ENCODE measurements around the gene CRYBA4.
"Not testable (repeated sequence)": the region's sequence is repeated elsewhere in the genome, so short reads cannot be mapped to it uniquely, and the experiment has no call there.

Gene CRYBA4

DNA sequence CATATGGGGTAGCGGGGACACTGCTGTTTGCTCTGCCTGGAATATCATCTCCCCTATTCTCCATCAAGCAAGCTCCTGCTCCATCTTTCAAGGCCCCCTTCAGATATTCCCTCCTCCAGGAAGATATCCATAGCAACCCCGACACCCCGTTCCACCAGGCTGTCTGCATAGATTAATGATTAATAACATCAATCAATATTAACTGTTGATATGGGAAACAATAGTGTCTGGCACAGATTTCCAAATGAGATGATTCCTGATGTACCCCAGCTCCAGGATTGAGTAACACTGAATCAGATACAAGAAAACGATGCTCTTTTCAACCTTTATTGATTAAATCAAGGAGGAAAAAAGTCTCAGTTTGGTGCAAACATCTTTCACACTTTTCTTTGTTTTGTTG lies 24.3 kb upstream of the CRYBA4 start:
- no peak for DNase-seq

DNA sequence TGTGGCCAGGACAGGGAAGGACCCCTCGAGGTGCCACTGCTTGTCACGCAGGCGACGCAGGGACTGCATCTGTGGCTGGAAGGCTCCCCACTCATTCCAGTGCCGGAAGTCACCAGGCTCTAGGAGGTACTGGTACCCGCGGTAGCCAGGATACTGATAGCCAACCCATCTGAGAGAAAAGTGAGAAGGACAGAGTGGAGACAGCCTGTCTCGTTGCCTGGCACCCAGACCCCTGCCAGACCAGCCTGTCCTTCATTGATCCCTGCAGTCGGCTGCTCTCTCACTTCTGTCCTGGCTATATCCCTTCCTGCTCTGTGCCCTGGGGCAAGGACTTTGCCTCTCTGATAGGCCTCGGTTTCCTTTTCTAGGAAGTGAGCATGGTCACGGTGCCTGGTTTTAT lies 22.3 kb upstream of the CRYBA4 start:
- no peak for DNase-seq

DNA sequence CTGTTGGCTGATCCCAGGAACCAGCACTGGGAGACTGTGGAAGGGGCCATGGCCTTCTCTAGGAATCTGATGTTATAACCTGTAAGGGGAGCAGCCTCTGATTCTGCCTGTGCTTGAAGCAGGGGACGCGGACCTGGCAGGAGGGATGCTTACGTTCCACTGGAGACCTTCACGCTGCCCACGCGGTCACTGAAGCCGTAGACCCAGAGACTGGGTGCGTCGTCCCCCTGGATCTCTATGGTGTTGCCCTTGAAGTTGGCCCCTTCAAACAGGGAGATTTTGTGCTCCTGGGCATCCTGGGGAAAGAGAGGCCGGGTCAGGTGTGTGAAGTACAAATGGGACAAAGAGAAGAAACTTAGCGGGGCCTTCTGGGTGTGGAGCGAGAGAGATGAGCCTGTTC lies 20.0 kb upstream of the CRYBA4 start:
- no peak for DNase-seq

DNA sequence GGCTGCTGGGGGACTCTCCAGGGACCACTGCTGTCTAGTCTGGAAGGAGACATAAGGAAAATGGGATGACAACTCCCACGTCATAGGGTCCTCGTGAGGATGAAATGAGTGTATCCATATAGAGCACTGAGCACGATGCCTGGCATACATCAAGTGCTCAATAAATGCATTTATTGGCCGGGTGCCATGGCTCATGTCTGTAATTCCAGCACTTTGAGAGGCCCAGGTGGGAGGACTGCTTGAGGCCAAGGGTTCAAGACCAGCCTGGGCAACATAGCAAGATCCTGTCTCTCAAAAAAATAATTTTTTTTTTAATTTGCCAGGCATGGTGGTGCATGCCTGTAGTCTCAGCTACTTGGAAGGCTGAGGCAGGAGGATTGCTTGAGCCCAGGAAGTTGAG lies 19.6 kb upstream of the CRYBA4 start:
- DNase-seq = no peak

DNA sequence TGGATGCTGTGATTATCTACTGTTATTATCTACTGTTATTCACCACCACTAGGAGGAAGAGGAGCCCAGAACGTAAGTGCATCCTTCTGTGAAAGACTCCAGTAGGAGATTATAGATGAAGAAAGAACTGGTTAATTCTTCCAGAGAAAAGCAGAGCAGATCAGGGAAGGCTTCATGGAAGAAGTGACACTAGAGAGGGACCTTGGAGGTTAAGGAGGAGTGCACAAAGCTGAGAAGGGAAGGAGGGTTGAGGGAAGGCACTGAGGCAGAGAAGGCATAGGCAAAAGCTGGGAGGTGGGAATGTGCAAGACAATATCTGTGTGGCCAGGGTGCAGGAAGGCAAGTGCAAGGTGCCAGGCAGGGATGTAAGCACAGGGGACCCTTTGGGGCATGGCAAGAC lies 17.4 kb upstream of the CRYBA4 start:
- no peak for DNase-seq

DNA sequence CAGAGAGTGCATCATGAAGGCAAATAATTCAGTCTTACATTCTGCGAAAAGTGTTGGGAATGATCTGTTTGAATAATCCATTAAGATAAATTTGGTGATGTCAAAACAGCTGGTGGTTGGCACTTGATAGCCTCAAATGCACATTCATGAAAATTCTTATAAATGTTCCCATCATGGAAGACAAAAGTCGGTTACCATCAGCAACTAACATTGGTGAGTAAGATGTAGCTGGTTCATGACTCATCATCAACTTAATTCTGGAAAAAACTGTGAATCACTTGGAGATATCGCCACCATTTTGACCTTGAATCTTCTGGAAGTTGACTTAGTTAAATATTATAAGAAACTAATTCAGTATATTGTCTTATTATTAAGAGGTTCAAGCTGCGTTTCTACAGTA lies 15.2 kb upstream of the CRYBA4 start:
- DNase-seq = no peak

DNA sequence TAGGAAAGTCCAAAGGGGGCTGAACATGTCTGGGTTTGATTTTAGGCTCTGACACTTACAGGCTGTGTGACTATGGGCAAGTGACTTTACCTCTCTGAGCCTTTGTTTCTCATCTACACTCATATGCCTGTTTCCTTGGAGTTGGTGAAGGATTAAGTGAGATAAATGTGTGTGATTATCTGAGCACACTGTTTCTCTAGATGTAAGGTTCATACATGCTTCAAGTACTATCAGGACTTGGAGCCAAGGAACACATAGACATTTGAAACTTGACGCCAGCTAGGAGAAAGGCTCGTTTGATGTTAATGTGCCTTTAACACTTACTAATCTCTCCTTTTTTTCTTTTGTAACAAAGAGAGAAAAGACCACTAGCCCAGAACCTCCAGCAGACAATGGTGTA lies 13.6 kb upstream of the CRYBA4 start:
- no peak for DNase-seq

DNA sequence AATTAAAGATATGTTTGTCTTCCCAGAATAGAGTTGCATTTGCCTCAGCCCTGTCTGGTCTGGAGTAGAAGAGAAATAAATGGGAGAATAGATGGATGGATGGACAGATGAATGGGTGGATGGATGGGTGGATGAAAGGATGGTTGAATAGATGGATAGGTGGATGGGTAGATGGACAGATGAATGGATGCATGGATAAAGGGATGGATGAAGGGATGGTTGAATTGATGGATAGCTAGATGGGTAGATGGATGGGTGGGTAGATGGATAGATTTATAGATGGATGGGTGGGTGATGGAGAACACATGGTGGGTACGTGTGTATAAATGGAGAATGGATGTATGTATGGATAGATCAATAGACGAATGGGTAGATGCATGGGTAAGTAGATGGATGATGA lies 12.5 kb upstream of the CRYBA4 start:
- no peak for DNase-seq

DNA sequence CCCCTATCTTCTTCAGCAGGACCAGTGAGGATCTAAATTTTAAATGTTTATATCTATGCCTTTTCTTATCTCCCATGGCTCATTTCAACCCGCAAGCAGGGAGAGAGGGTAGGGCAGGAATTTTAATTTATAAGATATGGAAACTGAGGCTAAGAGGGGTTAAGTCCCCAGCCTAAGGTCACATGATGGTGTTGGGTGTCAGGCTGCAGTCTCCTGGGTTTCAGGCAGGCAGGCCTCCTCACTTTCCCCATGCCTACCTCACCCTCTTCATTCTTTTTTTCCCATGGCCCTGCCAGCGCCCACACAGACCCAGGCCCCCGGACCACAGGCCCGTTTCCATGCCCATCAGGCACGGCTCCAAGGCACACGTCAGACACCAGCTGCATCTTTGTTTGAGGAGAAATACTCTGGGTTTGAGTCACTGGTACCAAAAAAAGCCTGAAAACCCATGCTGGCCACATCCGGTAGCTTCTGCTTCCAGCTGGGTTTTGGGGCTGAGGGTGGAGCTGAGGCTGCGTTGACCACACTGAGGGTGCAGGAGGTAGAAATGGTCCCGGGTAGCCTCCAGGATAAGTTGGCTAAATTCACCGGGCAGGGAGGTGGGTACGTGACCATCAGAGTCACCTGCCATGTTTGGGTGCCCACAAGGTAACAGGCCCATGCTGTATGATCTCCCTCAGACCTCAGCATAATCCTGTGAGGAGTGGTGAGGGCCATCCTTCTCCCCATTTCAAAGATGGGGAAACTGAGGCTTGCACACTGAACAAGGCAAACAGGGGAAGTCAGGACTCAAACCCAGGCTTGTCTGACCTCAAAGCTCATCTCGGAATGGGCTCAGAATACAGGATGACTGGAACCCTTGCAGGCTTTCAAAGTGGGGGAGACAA lies 11.4 kb upstream of the CRYBA4 start:
- no peak for DNase-seq

DNA sequence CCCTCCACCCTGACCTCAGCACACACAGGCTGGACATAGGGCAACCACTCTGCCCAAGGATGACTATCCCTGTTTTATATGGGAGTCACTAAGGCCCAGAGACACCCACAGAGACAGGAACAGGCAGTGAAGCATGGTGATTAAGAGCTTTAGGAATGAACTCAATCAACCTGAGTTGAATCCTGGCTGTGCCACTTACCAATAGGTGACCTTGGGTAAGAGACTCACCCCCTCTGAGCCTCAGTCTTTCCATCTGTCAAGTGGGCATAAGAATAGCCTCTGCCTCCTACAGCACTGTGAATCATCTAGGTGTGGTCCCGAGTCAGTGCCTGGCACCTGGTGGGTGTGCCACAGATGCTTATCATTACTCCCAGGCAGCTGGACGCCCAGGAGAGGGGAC lies 10.8 kb upstream of the CRYBA4 start:
- no peak for DNase-seq

DNA sequence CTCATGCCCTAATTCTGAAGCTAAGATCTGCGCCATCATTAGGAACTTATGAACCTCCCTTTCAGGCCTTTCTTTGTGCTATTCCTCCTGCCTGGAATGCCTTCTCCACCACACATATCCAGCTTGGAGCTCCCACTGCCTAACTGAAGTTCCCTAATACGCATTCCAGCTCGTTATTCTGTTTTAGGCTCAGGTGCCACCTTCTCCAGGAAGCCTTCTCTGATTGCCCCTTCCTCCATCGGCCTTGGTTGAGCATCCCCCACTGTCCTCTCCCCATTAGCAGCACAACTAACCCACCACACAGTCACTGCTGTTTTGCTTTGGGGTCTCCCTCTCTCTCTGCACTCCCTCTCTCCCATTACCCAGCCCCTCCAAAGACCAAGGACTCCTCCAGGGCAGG lies 9.1 kb upstream of the CRYBA4 start:
- no peak for DNase-seq

DNA sequence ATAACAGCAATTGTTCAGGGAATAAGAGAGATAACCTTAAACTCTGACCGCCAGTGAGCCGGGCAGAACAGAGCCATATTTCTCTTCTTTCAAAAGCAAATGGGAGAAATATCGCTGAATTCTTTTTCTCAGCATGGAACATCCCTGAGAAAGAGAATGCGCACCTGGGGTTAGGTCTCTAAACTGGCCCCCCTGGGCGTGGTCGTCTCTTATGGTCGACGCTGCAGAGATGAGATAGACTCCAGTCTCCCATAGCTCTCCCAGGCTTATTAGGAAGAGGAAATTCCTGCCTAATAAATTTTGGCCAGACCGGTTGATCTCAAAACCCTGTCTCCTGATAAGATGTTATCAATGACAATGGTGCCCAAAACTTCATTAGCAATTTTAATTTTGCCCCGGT lies 8.0 kb upstream of the CRYBA4 start:
- not testable (repeated sequence) for DNase-seq

DNA sequence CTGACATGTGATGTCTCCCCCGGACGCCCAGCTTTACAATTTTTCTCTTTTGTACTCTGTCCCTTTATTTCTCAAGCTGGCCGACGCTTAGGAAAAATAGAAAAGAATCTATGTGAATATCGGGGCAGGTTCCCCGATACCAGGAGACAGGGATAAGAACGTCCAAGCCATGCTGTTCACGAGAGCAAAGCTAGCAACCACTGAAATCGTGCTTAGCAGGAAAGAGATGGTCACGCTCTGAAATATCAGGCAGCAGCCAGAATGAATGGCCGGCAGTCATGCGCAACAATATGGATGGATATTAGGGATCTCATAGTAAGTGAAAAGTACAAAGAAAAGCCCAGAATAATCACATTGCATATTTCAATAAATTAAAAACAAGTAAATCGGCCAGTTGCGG lies 7.4 kb upstream of the CRYBA4 start:
- DNase-seq = no peak

DNA sequence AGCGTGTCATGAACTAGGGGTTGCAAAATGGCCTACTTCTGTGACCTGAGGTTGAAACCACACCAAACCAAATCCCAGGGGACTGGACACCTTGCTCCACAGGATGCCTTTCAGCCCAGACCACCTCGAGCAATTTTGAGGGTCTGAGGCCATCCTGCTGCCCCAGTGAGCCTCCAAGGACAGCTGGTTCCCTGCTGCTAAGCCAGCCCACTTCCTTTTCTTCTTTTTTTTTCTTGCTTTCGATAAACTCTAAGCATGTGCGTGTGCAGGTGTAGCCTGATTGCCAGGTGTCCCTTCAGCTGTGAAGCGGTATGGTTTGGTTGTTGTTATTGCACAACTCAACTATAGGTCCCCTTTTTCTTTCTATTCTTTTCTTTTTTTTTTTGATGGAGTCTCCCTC lies 6.6 kb upstream of the CRYBA4 start:
- DNase-seq = no peak

DNA sequence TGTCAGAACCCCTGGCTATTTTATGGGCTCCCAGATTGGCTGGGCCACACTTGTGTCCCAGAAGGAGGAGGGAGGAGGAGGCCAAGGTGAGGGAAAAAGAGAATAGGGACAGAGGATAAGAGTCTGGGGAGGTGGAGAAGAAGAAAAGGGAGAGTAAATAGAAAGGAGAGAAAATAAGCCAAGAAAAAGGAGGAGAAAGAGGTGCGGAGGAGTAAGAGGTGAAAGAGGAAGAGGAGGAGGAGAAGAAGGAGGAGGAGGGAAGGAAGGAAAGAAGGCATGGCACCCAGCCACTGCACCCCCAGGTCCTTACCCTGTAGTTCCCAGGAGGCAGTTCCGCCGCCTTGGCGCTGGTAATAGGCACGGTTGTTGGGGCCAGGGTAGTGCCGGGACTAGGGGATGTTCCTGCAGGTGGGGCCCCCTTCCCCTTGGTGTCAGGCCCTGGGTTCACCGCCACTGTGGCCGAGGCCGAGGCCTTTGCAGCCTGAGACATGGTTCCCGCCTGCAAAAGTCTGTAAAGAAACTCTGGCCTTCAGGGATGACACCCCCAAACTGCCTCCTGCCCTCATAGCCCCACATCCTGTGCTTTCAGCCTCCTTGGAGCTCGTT lies 5.8 kb upstream of the CRYBA4 start:
- no peak for DNase-seq

DNA sequence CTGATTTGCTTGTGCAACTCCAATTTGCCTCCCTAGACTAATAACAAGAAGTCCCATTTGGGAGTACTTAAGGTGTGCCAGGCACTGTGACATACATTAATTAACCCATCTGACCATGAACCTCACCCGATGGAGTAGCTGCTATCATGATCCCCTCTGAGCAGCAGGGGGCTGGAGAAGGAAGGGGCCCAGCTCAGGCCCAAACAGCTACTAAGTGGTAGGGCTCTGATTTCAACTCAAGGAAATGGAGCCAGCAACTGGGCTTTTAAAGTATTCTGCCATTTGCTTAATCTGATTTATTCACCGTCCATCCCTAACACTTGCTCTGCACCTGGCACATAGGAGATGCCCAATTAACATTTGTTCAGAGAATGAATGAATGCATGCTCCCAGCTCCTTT lies 5.1 kb upstream of the CRYBA4 start:
- no peak for DNase-seq

DNA sequence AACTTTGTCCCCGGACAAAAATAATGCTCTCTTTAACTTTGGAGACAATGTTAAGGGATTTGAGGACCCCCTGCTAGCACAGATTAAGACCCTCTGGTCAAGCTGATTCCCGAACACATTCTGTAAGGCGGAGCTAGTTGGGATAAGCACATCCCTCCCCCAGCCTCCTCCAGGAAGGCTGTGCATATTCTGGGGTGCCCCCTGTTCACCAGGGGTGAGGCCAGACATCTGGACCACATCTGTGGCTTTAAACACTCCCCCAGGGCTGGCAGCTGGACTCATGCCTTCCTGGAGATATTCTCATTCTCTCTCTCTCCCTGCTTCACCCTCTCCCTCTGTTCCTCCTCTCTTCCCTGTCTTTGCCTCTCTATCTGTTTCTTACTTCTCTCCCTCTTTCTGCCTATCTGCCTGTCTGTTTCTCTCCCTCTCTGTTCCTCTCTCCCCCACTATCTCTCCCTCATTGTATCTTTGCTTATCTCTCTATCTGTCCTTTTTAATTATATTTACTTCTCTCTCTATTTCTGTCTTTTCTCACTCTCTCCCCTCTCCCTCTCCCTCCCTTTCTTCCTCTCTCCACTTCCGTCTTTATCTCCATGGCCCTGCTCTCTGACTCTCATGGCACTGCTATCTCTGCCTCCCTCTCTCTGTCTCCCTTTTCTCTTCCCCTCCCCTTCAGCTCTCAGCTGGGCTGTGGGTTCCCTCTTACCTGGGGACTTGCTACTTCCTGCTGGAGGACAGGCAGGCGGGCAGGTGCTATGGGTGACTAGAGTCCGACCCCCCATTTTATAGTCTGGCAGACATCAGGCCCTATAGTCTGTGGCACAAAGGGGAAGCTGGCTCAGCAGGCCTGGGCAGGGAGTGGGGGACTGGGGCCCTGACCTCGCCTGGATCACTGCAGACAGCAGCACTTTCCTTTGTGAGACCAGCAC lies 4.2 kb upstream of the CRYBA4 start, which contains the start of gene CRYBB1:
Gene CRYBB1 (minus strand): TSS at position 757 of the 929 bp plus-strand sequence. CDS start 1,708 bp downstream, outside the sequence.
- no peak for DNase-seq

DNA sequence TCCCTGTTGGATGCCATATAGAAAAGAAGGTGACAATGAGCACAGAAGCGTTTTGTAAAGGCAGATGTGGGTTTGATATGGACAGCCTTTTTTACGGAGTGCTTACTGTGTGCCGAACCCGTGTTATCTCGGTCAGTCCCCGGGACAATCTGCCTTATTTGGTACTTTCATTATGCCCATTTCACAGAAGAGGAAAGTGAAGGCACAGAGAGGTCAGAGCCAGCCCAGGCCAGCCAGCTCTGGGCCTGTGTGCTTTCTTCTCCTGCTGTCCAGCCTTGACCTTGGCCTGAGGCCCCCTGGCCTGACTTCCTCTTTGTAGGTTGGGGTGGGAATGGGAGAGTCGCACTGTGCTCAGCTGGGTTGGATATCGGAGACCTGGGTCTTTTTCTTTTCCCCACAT lies 3.3 kb upstream of the CRYBA4 start:
- DNase-seq = no peak

DNA sequence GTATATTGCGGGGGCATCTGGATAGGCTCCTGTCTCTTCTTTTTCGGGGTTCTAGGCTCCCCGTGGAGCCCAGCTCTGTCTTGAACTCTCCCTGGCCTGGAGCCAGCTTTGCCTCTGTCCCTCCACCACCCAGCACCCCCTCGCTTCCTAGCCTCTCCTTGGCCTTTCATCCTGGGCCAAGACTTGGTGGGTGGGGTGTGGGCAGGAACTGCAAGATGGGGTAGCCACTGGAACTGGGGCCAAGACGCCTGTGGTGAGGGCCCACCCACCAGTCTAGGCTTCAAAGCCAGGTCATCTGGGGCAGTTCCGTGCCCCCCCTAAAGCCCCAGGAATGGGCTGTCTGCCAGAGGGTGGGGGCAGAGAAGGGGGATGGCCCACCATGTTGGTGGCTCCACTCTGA lies 2.3 kb upstream of the CRYBA4 start:
- no peak for DNase-seq

DNA sequence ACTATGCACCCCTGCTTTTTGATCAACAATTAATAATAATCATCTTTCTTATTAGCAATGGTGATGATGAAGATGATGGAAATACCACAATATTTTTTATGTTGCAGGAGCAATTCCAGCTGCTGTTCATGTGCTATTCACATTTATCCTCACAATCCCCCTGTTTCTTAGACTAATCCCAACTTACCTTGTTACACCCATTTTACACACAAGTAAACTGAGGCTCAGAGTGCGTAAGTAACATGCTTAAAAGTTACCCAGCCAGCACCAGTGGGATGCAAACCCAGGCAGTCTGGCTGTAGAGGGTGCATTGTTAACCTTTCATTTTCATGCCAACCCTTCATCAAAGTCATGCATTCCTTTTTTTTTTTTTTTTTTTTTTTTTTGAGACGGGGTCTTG lies 1.6 kb upstream of the CRYBA4 start:
- DNase-seq = no peak

DNA sequence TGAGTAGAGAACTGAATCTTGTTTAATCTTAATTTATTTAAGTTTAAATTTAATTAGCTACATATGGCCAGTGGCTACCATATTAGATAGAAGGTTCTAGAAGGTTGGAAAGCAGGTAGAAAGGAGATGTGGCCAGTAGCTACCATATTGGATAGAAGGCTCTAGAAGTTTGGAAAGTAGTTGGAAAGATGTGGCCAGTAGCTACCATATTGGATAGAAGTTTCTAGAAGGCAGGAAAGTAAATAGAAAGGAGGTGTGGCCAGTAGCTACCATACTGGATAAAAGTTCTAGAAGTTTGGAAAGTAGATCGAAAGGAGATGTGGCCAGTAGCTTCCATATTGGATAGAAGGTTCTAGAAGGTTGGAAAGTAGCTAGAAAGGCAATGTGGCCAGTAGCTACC lies 2.2 kb downstream of the CRYBA4 start:
- no peak for DNase-seq

DNA sequence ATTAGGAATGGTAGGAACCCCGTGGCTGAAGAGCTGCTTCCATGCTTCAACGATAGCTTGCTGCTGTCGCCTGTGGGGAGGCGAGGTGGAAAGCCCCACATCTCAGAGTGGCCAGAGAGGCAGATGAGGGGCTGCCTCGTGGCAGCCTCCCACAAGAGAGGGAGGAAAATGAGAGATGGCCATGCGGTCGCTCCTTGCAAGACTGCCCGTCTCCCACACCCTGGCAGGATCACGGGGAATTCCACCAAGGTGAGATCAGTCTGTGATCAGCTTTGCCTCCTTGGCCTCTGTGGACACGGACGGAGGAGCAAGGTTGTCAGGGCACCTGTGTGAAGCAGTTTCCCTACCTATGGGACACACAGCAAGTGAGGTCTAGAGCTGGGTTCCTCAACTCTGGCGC lies 3.0 kb downstream of the CRYBA4 start:
- no peak for DNase-seq

DNA sequence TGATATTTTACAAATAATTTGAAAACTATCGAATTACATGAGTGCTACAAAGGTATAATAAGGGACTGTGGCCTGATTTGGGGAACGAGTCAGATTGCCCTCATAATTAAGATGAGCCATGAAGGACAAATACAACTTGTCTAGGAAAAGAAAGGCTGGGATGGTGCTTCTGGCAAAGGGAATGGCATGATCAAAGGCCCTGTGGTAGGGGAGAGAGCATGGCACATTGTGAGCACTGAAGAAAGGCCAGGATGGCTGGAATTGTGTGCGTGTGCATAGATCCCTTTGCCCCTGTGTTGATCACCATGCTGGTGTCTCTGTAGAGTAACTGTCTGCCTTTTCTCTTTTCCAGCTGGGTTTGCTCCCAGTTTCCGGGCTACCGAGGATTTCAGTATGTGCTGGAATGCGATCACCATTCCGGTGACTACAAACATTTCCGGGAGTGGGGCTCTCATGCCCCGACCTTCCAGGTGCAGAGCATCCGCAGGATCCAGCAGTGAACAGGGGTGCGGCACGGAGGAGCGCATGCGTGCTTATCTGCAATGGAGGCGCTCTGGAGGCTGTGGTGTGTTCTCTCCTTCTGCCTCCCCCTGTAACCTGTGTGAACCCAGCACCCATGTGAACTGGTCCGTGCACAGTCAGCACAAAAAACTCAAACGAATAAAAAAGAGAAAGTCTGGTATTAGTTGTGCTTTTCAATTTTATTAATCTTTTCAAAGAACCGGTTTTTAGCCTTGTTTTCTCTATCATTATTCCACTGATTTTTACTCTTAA lies 8.4 kb downstream of the CRYBA4 start:
- DNase-seq = no peak
